HL-60 (cell line): ENCODE results near the gene TMCO4.

Source experiments
- DNase-seq, 2 experiments: peaks; one replicate each; pipeline ENCODE4 v3.0.0-alpha.2; 2010 to 2020; ENCODE audit warnings: low read depth in 1 of 2, low spot score in 1 of 2
- H3K27ac ChIP-seq: fragments of 250-450 bp; sonication (Bioruptor Pico); replicated peaks from 2 replicates; pipeline ENCODE4 v1.5.1; 2020; ENCODE audit warnings: mild to moderate bottlenecking, moderate library complexity
- H3K27me3 ChIP-seq: fragments of 250-450 bp; sonication (Bioruptor Pico); 2 replicates; pipeline ENCODE4 v1.5.1; 2021; ENCODE audit warnings: mild to moderate bottlenecking, moderate library complexity; ENCODE audit not compliant: insufficient read depth, poor library complexity, severe bottlenecking
- H3K4me3 ChIP-seq: replicated peaks from 2 replicates; pipeline ENCODE4 v1.5.1; 2011; ENCODE audit warnings: mild to moderate bottlenecking, control low read depth, low read length; ENCODE audit not compliant: insufficient read depth
- CTCF ChIP-seq: IDR thresholded peaks from one replicate; pipeline ENCODE4 v1.5.1; 2011; ENCODE audit warnings: low read length, control low read depth, inconsistent platforms; ENCODE audit not compliant: insufficient read depth
- GABPA ChIP-seq: IDR thresholded peaks from 2 replicates; pipeline ENCODE4 v1.6.1; 2012; ENCODE audit warnings: low read depth
- POLR2AphosphoS5 ChIP-seq: IDR thresholded peaks from 2 replicates; pipeline ENCODE4 v1.6.1; 2012; ENCODE audit warnings: low read depth
- REST ChIP-seq: IDR thresholded peaks from 2 replicates; pipeline ENCODE4 v1.6.1; 2012; ENCODE audit warnings: low read depth; ENCODE audit not compliant: insufficient replicate concordance
- SPI1 ChIP-seq: IDR thresholded peaks from 2 replicates; pipeline ENCODE4 v1.6.1; 2012; ENCODE audit warnings: low read depth, mild to moderate bottlenecking, borderline replicate concordance

Gene TMCO4

GRCh38 chr1:19717467-19717866 lies 82.2 kb downstream of the TMCO4 start:
- no peak for TF ChIP-seq CTCF
- no peak for TF ChIP-seq REST
- no peak for TF ChIP-seq SPI1
- TF ChIP-seq GABPA = no peak
- no peak for TF ChIP-seq POLR2AphosphoS5

GRCh38 chr1:19715334-19716203 lies 84.1 kb downstream of the TMCO4 start:
- H3K4me3 ChIP-seq = no peak overlapping the region
- no peaks in the 10 kb centered on the region for H3K27me3 ChIP-seq
- no peak overlapping the region for H3K27ac ChIP-seq
- peak; percentile 66 to 85 for DNase-seq
- no peak for TF ChIP-seq REST
- TF ChIP-seq POLR2AphosphoS5 = no peak
- no peak for TF ChIP-seq GABPA
- no peak for TF ChIP-seq SPI1
- peak; percentile 93 for TF ChIP-seq CTCF

More at GRCh38 chr1:19717467-19717866, 82.2 kb downstream of the TMCO4 start:
- Histone ChIP-seq H3K27ac (no peak overlapping the region), H3K4me3 (no peak overlapping the region), H3K27me3 (no peaks in the 10 kb centered on the region)
- no peak for DNase-seq

GRCh38 chr1:19712928-19713327 lies 86.8 kb downstream of the TMCO4 start:
- Histone ChIP-seq H3K27ac (no peak overlapping the region), H3K4me3 (no peak overlapping the region), H3K27me3 (no peaks in the 10 kb centered on the region)
- no peak for DNase-seq
- TF ChIP-seq SPI1 (no peak), GABPA (no peak), CTCF (no peak), POLR2AphosphoS5 (no peak), REST (no peak)
